Activated CD4-positive, CD25-positive, alpha-beta regulatory T cell treated with anti-CD3 and anti-CD28 coated beads, Interleukin-2, amount 50 U/mL, for 72 hours (primary cell): Measurements from ENCODE around the gene PUS3.

Experiments used
- DNase-seq: peaks from one replicate; pipeline ENCODE4 v3.0.0; 2021

PUS3 gene

DNA sequence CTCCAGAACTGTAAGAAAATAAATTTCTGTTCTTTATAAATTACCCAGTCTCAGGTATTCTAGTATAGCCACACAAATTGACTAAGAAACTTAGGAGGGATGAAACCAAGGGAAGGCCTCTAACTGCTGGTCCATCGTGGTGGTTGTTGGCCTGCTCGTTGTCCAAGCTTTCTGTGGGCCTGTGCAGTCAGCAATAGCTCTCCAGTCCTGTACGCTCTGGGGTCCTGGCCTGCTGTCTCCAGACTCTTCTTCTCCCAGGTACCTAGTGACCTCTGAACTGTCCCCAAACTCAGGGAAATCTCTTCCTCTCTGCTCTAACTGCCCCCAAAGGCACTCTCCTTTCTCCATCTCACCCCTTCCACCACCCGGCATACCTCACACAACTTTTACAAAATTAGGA is 37.1 kb upstream of the PUS3 start:
- no peak for DNase-seq

DNA sequence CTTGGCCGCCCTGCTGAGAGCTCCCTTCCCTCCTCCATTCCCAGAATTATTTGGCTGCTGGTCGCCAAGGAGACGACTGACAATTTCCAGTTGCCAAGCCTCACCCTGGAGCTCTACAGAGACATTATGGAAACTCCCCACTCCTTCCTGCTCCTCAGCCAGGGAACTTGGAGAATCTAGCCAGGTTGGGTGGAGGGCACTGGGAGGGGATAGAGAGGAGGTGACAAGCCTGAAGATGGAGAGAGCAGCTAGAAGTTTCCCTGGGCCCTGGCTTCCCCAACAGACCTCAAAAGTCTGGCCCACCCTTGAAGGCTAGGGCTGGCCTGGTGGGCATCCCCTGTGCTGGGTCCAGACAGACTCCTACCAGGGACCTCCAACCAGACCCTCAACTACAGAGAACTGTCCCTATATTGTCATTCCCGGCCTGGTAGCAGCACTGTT is 36.1 kb upstream of the PUS3 start:
- no peak for DNase-seq

DNA sequence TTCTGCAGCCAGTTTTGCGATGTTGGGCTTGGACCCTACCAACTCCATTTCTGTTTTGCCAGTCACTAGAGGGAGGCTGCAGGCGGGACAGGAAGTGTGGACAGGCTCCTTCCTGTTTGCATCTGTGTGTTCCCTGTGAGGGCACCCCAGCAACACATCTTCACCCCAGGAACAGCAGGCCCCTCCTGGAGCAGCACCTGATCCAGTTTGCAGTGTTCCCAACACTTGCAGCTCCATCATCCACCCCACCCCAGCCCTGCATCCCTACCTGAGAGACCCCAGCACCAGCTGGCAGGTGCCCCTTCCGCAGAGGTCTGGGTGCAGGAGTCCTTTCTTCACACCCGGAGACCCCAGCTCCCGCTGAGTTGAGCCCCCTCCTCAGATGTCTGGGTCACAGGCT is 35.4 kb upstream of the PUS3 start:
- no peak for DNase-seq

DNA sequence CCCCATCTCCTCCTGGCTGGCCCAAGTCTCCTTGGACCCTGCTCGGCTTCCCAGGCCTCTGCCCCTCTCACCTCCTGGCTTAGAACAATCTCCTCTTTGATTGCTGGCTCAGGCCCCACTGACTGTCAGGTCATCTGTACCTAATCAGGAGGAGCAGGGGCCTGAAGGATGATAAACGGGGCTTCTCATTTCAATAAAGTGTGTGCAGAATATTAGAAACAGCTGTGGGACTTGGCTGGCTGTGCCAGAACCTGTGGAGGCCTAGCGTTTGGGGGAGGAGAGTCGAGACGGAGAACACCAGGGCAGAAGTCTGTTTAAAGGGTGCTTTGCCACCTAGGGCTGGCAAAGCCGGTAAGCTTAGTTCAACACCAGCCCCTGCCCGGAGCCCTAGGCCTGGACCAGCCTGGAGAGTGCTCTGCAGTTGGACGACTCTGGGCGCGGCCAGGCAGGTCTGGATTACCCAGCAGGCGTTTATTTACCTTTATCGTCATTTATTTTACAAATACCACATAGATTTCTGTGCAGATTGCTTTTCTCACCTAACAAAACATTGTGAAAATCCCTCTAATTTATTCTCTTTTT is 32.7 kb upstream of the PUS3 start:
- no peak for DNase-seq

DNA sequence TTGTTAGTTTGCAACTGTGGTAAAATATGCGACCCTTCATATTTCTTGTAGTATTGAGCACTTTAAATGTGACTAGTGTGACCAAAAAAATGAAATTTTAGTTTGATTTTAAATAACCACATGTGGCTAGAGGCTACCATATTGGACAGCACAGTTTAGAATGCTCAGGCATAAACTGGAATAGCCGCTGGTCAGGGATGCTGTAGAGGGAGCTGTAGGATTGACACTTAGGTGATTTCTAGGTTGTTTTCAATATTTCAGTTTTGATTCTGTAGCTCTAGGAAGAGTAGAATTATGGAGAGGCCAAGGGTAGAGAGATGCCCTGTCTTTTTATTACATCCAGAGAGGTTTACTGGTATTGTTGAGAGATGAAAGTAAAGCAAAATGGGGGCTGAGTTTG is 32.0 kb upstream of the PUS3 start:
- DNase-seq = no peak

DNA sequence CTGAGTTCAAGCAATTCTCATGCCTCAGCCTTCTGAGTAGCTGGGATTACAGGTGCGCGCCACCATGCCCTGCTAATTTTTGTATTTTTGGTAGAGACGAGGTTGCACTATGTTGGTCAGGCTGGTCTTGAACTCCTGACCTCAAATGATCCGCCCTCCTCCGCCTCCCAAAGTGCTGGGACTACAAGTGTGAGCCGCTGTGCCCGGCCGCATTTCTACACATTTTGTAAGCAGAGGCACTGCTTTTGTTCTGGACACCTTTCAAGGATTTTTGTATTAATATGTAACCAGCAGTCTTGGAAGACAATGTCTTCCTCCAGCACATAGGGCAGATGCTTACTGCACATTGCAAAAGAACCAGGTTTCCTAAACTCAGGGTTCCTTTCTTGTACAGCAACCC is 31.5 kb upstream of the PUS3 start:
- no peak for DNase-seq

DNA sequence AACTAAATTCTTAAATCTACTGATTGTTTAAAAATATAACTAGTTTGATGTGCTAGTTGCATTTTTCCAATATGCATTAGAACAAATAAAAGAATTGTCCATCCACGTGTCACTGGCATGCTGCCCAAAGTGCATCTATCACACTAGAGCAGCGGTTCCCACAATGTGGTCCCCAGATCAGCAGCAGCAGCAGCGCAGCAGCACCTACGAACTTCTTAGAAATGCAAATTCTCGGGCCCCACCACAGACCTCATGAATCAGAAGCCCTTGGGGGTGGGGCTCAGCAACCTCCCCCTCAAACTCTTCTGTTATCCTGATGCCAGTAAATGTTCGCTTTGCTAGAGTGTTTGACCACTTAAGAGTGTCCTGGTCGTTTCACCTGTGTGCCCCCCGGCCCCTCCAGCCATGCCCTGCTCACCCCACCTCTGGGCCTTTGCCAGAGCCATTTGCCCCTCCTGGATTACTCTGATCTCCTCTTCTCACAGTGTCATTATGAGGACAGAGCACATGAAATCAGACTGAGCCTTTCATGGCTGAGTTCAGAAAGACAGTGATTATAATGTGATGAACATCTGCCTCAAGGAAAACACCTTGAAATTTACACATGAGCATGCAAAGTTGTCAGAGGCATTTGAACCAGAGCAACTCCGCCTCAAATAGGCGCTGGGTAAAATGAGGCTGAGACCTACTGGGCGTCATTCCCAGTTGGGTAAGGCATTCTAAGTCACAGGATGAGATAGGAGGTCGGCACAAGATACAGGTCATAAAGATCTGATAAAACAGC is 30.2 kb upstream of the PUS3 start:
- no peak for DNase-seq

DNA sequence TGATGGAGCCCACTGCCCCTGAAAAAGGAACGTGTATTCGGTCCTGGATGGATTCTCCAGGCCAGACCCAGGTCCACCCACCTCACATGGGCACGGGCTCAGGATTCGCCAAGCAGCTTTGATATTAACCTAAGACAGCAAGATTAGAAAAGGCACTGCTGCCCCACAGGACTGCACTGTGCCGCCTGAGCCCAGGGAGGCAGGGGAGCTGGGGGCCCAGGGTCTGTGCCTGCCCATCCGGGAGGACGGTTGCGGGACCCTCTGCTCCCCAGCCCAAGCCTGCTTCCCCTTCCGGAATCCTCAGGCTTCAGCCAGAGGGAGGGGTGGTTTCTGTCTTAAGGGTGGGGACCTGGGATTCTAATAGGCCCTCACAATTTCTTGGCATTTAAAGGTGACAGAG is 29.3 kb upstream of the PUS3 start:
- DNase-seq = no peak

DNA sequence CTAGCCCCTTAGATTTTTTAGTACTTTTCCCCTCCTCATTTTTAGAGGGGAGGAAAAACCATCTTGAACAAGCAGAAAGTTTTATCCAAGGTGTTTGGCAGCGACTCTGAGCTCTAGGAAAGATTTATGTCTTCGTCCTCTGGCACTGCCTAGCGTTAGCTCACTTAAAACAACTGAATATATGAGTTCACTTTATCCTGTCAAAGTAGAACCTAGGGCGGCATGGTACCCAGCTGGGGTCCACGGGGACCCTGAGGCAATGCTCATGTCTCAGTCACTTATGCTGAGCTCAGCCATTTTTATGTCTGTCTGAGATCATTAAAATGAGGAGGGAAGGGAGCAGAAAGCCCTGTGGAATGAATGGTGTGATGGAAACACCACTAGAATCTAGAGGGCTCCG is 28.7 kb upstream of the PUS3 start:
- no peak for DNase-seq

DNA sequence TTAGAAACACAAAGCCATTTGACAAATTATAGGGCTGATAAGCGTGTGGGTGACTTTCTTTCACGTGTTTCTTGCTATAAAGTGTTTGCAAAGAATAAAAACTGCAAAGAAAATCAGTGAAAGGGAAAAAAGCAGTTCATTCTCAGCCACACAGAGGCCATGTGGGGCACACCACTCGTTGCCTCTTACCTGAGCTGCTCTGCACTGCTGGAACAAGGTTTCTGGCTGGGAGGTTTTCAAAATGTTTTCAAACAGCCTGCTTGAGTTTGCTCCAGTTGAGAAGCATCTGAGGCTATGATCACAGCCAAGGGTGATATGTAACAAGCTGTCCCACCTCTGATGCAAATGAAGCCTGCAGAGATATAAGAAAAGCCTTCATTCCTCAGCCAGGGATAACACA is 28.1 kb upstream of the PUS3 start:
- no peak for DNase-seq

DNA sequence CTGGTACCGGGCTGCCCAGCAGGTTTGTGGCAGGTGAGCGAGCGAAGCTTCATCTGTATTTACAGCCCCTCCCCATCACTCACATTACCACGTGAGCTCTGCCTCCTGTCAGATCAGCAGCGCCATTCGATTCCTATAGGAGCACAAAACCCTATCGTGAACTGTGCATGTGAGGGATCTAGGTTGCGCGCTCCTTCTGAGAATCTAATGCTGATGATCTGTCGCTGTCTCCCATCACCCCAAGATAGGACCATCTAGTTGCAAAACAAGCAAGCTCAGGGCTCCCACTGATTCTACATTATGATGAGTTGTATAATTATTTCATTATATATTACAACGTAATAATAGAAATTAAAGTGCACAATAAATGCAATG is 27.1 kb upstream of the PUS3 start:
- no peak for DNase-seq

DNA sequence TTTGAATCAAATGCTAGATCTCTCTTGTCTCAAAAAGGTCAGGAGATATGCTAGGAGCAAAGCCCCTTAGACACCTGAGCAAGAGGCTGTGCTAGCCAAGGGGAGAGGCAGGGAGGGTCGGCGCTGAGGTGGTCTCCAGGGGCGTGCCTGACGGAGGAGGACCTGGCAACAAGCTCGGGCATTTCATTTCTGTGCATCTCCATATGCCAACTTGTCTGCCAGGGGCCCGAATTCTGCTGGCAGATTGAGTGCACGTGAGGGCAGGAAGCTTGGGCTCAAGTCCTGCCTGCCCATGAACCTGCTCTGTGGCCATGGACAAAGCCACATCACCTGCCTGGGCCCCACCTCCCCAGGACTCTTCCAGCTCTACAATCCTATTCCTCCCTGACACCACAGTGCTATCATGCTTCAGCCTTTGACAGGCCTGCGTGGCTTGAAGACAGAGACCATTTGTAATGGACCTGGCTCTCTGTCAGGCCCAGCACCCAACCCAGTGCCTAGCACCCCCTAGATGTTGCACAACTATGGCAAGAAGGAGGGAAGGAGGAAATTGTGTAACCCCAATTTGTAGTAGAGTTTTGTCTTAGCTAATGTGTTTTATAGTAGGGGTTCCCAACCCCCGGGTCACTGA is 26.6 kb upstream of the PUS3 start:
- DNase-seq = no peak

DNA sequence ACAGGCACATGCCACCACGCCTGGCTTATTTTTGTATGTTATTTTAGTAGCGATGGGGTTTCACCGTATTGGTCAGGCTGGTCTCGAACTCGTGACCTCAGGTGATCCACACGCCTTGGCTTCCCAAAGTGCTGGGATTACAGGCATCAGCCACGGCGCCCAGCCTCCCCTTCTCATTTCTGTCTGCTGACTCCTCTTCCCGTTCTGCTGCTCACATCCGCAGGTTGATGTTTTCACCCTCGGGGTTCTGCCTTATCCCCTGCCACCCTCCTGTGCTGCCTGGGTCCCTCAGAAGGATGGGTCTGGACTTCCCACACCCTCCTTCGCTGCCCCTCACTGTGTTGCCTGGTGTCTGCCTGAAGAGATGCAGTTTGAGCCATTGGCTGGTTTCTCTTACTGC is 23.7 kb upstream of the PUS3 start:
- DNase-seq = no peak

DNA sequence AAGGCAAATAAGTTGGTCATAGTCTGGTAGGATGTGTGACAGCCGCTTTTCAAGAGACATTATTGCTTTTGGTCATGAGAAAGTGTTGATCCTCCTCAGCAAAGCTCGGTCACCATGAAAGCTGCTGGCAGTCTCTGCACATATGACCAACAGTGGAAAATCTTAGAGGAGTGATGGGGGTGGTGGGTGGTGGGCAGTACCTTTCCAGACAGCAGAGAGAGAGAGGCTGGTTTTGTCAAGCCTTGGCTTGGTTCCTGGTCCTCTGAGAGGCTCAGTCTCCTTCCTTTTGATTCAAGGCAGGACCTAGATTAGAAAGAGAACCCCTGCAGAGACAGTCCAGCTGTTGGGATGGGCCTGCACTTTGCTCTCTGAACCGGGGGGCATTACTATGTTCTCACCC is 22.8 kb upstream of the PUS3 start:
- no peak for DNase-seq

DNA sequence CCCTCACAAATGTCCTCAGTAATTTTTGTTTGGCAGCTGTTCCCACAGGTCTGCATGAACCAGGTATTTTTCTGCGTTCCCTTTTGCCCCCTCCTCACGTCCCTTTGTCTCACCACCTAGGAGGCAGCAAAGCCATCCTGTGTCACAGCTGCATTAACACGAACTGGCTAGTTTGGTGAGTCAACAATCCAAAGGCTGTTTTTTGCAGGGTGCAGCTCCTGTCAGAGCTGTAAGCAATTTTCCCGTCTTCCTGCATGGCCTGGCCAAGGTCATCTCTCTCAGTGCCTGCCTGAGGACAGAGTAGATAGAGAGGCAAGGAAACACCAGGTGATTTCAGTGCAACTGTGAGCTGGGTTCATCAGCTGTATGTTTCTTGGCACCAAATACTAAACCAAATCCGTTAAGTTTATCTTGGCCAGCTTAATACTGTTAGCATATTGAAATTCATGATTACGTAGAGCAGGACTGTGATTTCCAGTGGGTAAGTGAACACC is 22.3 kb upstream of the PUS3 start:
- DNase-seq = no peak

DNA sequence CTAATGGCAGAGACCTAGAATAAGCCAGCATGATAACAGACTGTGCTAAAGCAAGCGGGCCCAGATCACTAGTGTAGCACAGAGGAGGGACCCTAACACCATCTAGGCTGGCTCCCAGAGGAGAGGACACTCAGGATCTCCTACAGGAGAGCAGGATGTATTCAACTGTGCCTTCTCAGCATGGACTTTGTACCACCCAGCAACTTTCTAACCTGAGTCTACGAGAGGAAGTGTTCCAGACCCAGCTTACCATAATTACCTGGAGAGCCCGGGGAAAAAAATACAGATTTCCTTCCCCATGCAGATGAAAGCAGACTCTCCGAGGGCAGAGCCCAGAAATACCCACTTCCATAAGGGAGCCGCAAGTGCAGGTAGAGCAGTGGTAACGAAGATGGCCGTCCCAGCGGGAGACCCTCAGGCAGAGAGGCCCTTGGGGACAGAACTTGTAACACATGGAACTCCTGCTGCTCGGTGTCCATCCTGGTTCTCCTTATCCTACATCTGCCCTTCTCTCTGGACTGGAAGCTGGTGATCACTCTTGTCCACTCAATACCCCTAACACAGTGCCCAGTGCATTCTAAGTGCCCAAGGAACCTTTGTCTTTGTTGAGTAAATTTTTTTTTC is 21.5 kb upstream of the PUS3 start:
- DNase-seq = no peak

DNA sequence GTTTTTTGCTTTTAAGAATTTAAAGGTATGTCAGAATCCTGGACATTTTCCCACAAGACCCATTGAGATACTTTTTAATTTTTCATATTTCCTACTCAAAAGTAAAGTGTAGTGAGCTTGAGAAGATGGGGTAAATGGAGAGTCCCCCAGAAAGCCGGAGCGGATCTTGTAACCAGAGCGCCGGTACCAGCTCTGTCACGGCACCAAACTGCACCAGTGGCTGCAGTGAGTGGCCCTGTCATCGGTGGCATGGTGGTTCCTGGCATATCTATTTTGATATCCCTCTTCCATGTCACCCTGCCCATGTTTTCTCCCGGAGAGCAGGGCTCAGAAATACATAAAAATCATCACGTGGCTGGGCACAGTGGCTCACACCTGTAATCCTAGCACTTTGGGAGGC is 20.6 kb upstream of the PUS3 start:
- no peak for DNase-seq

DNA sequence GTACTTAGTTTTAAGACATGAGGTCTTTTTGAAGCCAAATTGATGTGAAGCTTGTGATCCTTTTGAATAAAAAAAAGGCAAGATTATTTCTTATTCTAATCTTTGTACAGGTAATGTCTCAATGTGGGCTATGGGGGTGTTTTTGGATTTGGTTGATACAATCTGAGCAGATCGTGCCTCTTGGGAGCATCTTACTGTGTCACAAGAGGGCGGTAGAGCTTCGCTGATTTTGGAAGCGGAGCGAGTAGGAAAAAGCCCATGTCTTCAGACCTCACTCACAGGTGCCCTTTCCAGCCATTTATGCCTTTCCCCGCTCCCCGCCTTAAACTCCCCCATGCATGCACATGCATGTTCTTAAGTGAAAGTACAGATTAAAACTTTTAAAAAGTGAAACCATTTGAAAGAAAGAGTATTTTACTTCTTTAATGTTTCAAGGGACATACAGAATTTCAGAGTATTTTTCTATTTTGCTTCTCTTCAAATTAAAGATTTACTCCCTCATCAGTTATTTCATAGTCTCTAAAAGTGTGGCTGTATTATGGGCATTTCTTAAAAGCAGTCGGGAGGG is 20.1 kb upstream of the PUS3 start:
- no peak for DNase-seq

DNA sequence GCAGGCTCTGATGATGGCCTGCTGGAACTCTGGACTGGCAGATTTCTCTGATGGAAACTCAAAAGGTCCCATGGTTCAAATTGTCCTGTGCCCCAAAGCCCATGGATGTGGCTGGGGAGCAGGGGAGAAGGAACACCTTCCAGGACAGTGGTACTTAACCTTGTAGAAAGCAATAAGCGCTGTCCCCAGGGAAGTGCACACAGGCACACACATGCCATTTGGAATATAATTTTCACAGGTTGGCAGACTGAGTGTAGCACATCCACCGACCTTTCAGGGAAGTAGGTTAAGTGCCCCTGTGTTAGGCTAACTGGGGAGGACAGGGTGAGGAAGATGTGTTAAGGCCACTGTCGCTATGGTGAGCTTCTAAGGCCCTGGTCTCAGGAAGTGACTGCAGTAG is 19.1 kb upstream of the PUS3 start:
- no peak for DNase-seq

DNA sequence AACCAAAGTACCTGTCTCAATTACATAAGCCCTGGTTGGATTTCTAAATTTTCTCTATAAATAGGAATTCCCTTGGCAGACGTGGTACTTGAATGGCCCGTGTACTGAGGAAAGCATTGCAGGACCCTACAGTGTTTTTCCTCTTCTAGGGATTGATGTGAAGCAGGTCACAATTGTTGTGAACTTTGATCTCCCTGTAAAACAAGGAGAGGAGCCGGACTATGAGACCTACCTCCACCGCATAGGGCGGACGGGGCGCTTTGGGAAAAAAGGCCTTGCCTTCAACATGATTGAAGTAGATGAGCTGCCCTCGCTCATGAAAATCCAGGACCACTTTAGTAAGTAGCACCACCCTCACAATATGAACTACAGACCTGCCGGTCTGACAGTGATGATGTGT is 18.0 kb upstream of the PUS3 start:
- DNase-seq = no peak

DNA sequence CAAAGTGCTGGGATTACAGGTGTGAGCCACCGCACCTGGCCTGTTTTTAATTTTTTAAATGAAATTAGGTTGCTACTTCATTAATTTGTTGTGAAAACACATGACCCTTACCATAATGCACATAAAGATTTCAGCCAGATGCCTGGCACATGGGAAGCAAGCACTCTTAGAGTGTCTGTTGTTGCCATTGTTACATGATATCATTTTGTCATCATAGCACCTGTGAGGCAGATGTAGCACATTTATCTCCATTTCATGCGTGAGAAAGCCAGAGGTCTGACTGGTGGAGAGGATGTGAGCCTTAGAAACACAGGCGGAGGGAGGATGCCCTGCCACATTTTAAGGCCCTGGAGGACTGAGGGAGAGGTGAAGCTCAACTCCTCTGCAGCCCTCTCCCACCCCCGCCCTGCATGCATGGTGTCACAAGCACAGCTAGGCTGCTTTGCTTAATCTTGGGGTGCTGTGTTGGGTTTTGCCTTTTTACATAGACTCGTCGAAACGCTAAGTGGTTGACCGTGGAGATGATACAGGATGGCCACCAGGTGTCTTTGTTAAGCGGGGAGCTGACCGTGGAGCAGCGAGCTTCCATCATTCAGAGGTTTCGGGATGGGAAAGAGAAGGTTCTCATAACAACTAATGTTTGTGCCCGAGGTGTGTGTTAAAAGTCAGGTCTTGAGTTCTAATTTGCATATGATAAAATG is 15.3 kb upstream of the PUS3 start:
- no peak for DNase-seq

DNA sequence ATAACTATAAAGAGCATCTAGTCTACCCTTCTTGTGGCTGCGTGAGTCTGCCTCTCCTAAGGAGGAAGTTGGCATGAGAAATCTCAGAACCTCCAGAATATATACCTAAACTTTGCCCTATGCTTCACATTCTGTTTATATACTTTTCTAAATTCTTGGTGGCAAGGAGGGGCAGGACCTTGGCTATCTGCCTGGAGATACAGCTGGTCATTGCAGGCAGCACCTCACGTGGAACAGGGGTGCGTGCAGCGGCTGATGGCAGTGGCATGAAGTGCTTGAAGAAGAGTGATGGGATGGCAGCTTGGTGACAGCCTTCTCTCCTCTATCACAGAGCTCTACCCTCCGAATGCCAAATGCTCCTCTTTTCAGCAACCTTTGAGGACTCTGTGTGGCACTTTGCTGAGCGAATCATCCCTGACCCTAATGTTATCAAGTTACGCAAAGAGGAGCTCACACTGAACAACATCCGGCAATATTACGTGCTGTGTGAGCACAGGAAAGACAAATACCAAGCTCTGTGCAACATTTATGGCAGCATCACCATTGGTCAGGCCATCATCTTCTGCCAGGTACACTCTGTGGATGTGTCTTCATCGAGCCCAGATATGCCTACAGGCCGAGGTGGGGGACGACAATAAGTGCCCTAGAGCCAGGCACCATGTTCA is 13.8 kb upstream of the PUS3 start:
- no peak for DNase-seq
